K562 (cell line): ENCODE results near the gene GZMH. TPM values are rescaled to one million over a fixed set of nuclear protein-coding genes. Genes with fewer than 3 reads are reported as not detected.

Experiments used
- ATAC-seq: fragments of 200-7000 bp; cut with Tn5 transposase; 3 replicates; pipeline ENCODE4 v1.9.1; 2020; ENCODE audit warnings: moderate library complexity
- BruUV-seq: library from RNA; stranded (reverse); fragments of 400-500 nt; replicated peaks from 2 replicates; lab custom pipeline; 2021; lab: Mats Ljungman, UMichigan
- CTCF ChIA-PET: fragments of 300-600 bp; formaldehyde crosslinking; extraction: SDS; loops from one replicate; lab custom pipeline; 2021; ENCODE audit warnings: low intra/inter-chr PET ratio; lab: Yijun Ruan, JAX
- POLR2A ChIA-PET: fragments of 300-600, 350-650 bp; sonication (Branson Sonifier 250); formaldehyde crosslinking; extraction: SDS; loops from one replicate; lab custom pipeline; 2021; ENCODE audit warnings: antibody characterized with exemption, inconsistent platforms; lab: Yijun Ruan, JAX
- DNase-seq, 4 experiments: peaks; one replicate each; pipeline versions ENCODE4 v3.0.0 to v3.0.0-alpha.2; 2011 to 2018; ENCODE audit warnings: low spot score in 3 of 4, mixed read lengths in 3 of 4; ENCODE audit errors: extremely low read depth in 1 of 4
- FAIRE-seq: peaks from 2 replicates; lab custom pipeline; 2011; peaks lifted over from hg19 to GRCh38; lab: Jason Lieb, UNC
- H2AFZ ChIP-seq: 2 replicates; pipeline ENCODE4 v1.6.0; 2011; ENCODE audit warnings: low read depth, low read length, control low read depth, inconsistent platforms
- H3K27ac ChIP-seq: fragments of 200-600 bp; 3 replicates; pipeline ENCODE4 v1.8.0; 2011; ENCODE audit warnings: low read depth, mild to moderate bottlenecking, control low read depth, inconsistent platforms, low read length, moderate library complexity, mixed read lengths; ENCODE audit errors: extremely low read depth
- H3K27me3 ChIP-seq, 2 experiments: fragments of 300-600 bp in 1 of 2; 2 replicates in 1 of 2; 3 replicates in 1 of 2; pipeline versions ENCODE4 v1.6.0 to v1.8.0; 2011; ENCODE audit warnings: inconsistent platforms in 2 of 2, low read length in 2 of 2, mild to moderate bottlenecking in 1 of 2, mixed read lengths in 1 of 2, moderate library complexity in 1 of 2; ENCODE audit not compliant: control insufficient read depth in 2 of 2, insufficient read depth in 2 of 2
- H3K36me3 ChIP-seq: fragments of 300-600 bp; 3 replicates; pipeline ENCODE4 v1.8.0; 2011; ENCODE audit warnings: mild to moderate bottlenecking, low read length, inconsistent platforms; ENCODE audit not compliant: control insufficient read depth, insufficient read depth
- H3K4me1 ChIP-seq, 2 experiments: fragments of 200-600 bp in 1 of 2; replicated peaks in 1 of 2; 2 replicates in 1 of 2; 3 replicates in 1 of 2; pipeline versions ENCODE4 v1.5.1 to v1.8.0; 2011; ENCODE audit warnings: inconsistent platforms in 2 of 2, low read length in 2 of 2, mild to moderate bottlenecking in 1 of 2, mixed read lengths in 1 of 2, moderate library complexity in 1 of 2; ENCODE audit not compliant: control insufficient read depth in 2 of 2, insufficient read depth in 2 of 2
- H3K4me2 ChIP-seq: 2 replicates; pipeline ENCODE4 v1.6.1; 2011; ENCODE audit warnings: low read length, control low read depth, inconsistent platforms, mixed read lengths; ENCODE audit not compliant: insufficient read depth
- H3K4me3 ChIP-seq: fragments of 200-600 bp; sonication (generic), shearing (Covaris generic); 2 replicates; pipeline ENCODE4 v1.5.1; 2016; ENCODE audit warnings: control low read depth, inconsistent platforms
- H3K79me2 ChIP-seq: fragments of 200-600 bp; 3 replicates; pipeline ENCODE4 v1.8.0; 2011; ENCODE audit warnings: low read length, inconsistent platforms; ENCODE audit not compliant: control insufficient read depth, insufficient read depth
- H3K9ac ChIP-seq, 2 experiments: 2 replicates each; pipeline versions ENCODE4 v1.6.0 to v1.6.1; 2011; ENCODE audit warnings: low read depth in 2 of 2, low read length in 2 of 2, control low read depth in 1 of 2, inconsistent platforms in 1 of 2, mild to moderate bottlenecking in 1 of 2, mixed read lengths in 1 of 2; ENCODE audit not compliant: insufficient read depth in 1 of 2
- H3K9me1 ChIP-seq: one replicate; pipeline ENCODE4 v1.6.0; 2011; ENCODE audit warnings: inconsistent platforms, mild to moderate bottlenecking, low read length, moderate library complexity; ENCODE audit not compliant: control insufficient read depth, insufficient read depth
- H3K9me3 ChIP-seq: replicated peaks from 2 replicates; pipeline ENCODE4 v1.5.1; 2011; ENCODE audit warnings: low read depth, low read length, inconsistent platforms; ENCODE audit not compliant: control insufficient read depth, insufficient read depth
- H4K20me1 ChIP-seq: replicated peaks from 2 replicates; pipeline ENCODE4 v1.6.1; 2011; ENCODE audit warnings: low read length, inconsistent platforms, mixed read lengths; ENCODE audit not compliant: control insufficient read depth, insufficient read depth
- GABPB2 ChIP-seq: fragments of 250-450 bp; sonication (Bioruptor Pico); conservative IDR thresholded peaks from 2 replicates; pipeline ENCODE4 v1.5.1; 2021; ENCODE audit warnings: mild to moderate bottlenecking
- MAFF ChIP-seq: IDR thresholded peaks from 2 replicates; pipeline ENCODE4 v1.6.1; 2012; ENCODE audit warnings: low read length, improper control_type of control experiment
- NKRF ChIP-seq: fragments of 450-650 bp; IDR thresholded peaks from 2 replicates; pipeline ENCODE4 v1.6.1; 2016; ENCODE audit warnings: borderline replicate concordance
- PTBP1 ChIP-seq: fragments of 200-400 bp; formaldehyde crosslinking; IDR thresholded peaks from 2 replicates; pipeline ENCODE4 v1.6.1; 2017; ENCODE audit warnings: low read depth, low read length
- SMAD2 ChIP-seq: fragments of 150-350 bp; IDR thresholded peaks from 2 replicates; pipeline ENCODE4 v1.6.1; 2014; ENCODE audit warnings: low read depth, mild to moderate bottlenecking, low read length
- TEAD2 ChIP-seq: fragments of 450-650 bp; IDR thresholded peaks from 2 replicates; pipeline ENCODE4 v1.6.1; 2016; ENCODE audit warnings: missing genetic modification characterization, control low read depth, missing compliant biosample characterization
- THRAP3 ChIP-seq: fragments of 450-650 bp; IDR thresholded peaks from 2 replicates; pipeline ENCODE4 v1.6.1; 2016; ENCODE audit warnings: mild to moderate bottlenecking, inconsistent platforms, borderline replicate concordance
- WGBS: fragments of 100-300 bp; shearing (Covaris generic); methylation state at CpG from one replicate; pipeline ENCODE4 v1.1.6; 2016; ENCODE audit warnings: low coverage, mixed read lengths; ENCODE audit not compliant: insufficient coverage; ENCODE audit errors: missing lambda C conversion rate; 5-methylcytosine and 5-hydroxymethylcytosine counted together
- in situ Hi-C: fragments of 300-500 bp; cut with MboI; formaldehyde crosslinking; loops from 4 replicates; pipeline ENCODE4 v1.15.0; 2018; ENCODE audit warnings: inconsistent platforms, mixed read lengths
- intact Hi-C: fragments of 100-400 bp; cut with micrococcal nuclease; formaldehyde crosslinking; loops from 2 replicates; pipeline ENCODE4 v1.14.2; 2022
- polyA plus RNA-seq, 8 experiments: library from polyadenylated mRNA; depleted of rRNA in 4 of 8; stranded (reverse) in 5 of 8; unstranded in 3 of 8; fragments of >200 nt; fragmentation: Nextera tagmentation in 2 of 8; fragmentation: Illumina TruSeq in 1 of 8; extraction: Ambion mirVana in 2 of 8; extraction: Trizol in 1 of 8; gene quantifications; 2 replicates each; pipeline versions ENCODE4 v1.2.1 to v1.2.3, GENCODE V29; 2011 to 2014; ENCODE audit warnings: inconsistent platforms in 1 of 8, missing spikeins in 1 of 8
- total RNA-seq, 7 experiments: library from RNA; depleted of rRNA in 6 of 7; stranded (reverse); fragments of >200 nt in 6 of 7; fragmentation: Illumina TruSeq in 2 of 7; extraction: Trizol in 2 of 7; gene quantifications; 2 replicates each; pipeline versions ENCODE4 v1.2.1 to v1.2.3, GENCODE V29; 2011 to 2021; ENCODE audit warnings: low replicate concordance in 1 of 7
- TF ChIP-seq, protein P1 (sequence below): sonication (generic); formaldehyde crosslinking; IDR thresholded peaks from 2 replicates; pipeline ENCODE4 v1.8.1; 2022; ENCODE audit warnings: missing genetic modification reagents
- TF ChIP-seq, protein P2 (sequence below): fragments of 250-450 bp; sonication (Bioruptor Pico); IDR thresholded peaks from 2 replicates; pipeline ENCODE4 v1.8.0; 2022; ENCODE audit warnings: inconsistent platforms, mild to moderate bottlenecking, moderate library complexity, borderline replicate concordance

The GZMH gene
- total and polyA plus RNA-seq, 9 of the 15 experiments (the other 6 are each of a cell fraction or from before 2014, with no cell fraction given), result not detected

DNA sequence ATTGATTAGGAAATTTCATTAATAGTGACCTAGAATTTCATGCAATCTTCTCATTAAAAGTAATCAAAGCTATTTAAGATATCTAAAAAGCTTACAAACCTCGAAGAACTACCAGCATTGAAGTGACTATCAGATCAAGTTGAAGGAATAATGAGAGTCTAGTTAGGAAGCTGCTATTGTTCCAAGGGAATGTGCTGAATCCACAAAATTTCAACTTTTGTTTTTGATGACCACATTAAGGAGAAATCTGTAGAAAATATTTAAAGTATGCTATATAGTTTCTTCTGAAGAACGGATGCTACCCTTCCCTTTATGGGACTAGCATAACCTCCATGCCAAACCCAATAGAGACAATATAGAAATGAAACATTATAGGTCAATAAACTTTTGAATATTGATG lies 30.9 kb downstream of the GZMH start:
- H3K36me3 ChIP-seq, result no peaks in the 10 kb centered on the region
- H3K4me2 ChIP-seq, result no peak overlapping the region
- TF ChIP-seq PTBP1 (no peak), THRAP3 (no peak), SMAD2 (no peak), TEAD2 (tag) (no peak), GABPB2 (CRISPR knock-in tag) (no peak), NKRF (no peak), MAFF (no peak)
- TF ChIP-seq, protein P1, sequence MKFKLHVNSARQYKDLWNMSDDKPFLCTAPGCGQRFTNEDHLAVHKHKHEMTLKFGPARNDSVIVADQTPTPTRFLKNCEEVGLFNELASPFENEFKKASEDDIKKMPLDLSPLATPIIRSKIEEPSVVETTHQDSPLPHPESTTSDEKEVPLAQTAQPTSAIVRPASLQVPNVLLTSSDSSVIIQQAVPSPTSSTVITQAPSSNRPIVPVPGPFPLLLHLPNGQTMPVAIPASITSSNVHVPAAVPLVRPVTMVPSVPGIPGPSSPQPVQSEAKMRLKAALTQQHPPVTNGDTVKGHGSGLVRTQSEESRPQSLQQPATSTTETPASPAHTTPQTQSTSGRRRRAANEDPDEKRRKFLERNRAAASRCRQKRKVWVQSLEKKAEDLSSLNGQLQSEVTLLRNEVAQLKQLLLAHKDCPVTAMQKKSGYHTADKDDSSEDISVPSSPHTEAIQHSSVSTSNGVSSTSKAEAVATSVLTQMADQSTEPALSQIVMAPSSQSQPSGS (CRISPR knock-in tag), result no peak
- TF ChIP-seq, protein P2, sequence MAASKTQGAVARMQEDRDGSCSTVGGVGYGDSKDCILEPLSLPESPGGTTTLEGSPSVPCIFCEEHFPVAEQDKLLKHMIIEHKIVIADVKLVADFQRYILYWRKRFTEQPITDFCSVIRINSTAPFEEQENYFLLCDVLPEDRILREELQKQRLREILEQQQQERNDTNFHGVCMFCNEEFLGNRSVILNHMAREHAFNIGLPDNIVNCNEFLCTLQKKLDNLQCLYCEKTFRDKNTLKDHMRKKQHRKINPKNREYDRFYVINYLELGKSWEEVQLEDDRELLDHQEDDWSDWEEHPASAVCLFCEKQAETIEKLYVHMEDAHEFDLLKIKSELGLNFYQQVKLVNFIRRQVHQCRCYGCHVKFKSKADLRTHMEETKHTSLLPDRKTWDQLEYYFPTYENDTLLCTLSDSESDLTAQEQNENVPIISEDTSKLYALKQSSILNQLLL (CRISPR knock-in tag), result no peak
- H3K9me1 ChIP-seq, result no peaks in the 10 kb centered on the region
- H3K4me3 ChIP-seq, result no peak overlapping the region
- ATAC-seq (no peak), FAIRE-seq (no peak), DNase-seq (no peak)
- in situ Hi-C loops (no loop called here), intact Hi-C loops (no loop called here)
- 0% methylated on average over 2 of the region's 2 CpGs for WGBS
- H3K9me3 ChIP-seq, result no peaks in the 10 kb centered on the region
- H3K27me3 ChIP-seq, result no peaks in the 10 kb centered on the region; a peak in 1 of 5 replicates
- H3K27ac ChIP-seq, result no peak overlapping the region
- BruUV-seq, result no TSS peak
- no peak overlapping the region for H3K9ac ChIP-seq
- ChIA-PET POLR2A (no interaction called here), CTCF (no interaction called here)
- no peaks in the 10 kb centered on the region for H3K79me2 ChIP-seq
- H3K4me1 ChIP-seq, result no peaks in the 10 kb centered on the region
- H2AFZ ChIP-seq, result no peak overlapping the region
- H4K20me1 ChIP-seq, result no peaks in the 10 kb centered on the region
